NB4 (cell line): ENCODE results near the gene ADAMTS3.

ENCODE experiments used
- MAX ChIP-seq: IDR thresholded peaks from 2 replicates; pipeline ENCODE4 v1.6.1; 2011; ENCODE audit warnings: low read depth, low read length
- POLR2A ChIP-seq: IDR thresholded peaks from 2 replicates; pipeline ENCODE4 v1.6.1; 2011; ENCODE audit warnings: mild to moderate bottlenecking; ENCODE audit not compliant: insufficient read length; ENCODE audit errors: extremely low read depth
- TF ChIP-seq, protein P1 (sequence below): IDR thresholded peaks from one replicate; pipeline ENCODE4 v1.5.1; 2012; ENCODE audit warnings: low read depth, low read length

DNA sequence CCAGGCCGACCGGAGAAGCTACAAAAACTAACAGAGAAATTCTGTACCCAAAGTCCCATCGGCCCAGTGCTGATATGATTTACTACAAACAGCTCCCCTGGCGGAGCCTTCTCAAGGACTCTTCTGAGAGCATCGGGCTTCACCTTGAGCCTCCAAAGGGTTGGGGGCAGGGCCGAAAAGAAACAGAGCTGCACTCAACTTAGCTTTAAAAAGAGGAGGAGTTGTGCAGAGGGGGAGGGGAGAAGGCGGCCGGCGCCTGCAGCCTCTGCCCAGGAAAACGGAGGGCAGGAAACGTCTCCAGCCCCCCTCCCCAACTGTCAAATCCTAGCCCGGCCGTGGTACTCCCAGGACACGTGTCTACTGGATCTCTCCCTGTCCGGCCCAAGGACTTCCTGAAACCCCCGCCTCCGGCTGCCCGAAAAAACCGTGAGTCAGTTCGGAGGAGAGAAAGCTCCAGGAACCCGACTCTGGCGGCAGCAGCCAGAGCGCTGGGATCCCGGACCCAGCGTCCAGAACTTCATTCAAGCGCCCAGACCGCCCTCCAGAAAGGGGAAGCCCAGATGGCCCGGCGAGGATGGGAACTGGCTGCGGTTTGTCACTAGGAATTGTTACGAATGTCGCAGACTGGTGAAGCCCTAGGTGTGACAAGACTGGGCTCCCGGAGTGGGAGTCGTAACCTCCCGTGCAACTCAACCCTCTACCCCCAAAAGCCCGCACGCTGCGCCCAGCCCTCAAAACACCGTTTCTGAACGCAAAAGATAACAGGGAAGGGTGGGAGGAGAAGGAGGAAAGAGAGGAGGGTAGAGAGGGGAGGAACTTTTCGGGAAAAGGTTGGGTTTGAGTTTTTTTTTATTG lies 973 bp downstream of the ADAMTS3 start:
- TF ChIP-seq, protein P1, sequence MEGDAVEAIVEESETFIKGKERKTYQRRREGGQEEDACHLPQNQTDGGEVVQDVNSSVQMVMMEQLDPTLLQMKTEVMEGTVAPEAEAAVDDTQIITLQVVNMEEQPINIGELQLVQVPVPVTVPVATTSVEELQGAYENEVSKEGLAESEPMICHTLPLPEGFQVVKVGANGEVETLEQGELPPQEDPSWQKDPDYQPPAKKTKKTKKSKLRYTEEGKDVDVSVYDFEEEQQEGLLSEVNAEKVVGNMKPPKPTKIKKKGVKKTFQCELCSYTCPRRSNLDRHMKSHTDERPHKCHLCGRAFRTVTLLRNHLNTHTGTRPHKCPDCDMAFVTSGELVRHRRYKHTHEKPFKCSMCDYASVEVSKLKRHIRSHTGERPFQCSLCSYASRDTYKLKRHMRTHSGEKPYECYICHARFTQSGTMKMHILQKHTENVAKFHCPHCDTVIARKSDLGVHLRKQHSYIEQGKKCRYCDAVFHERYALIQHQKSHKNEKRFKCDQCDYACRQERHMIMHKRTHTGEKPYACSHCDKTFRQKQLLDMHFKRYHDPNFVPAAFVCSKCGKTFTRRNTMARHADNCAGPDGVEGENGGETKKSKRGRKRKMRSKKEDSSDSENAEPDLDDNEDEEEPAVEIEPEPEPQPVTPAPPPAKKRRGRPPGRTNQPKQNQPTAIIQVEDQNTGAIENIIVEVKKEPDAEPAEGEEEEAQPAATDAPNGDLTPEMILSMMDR = no peak
- TF ChIP-seq POLR2A = no peak
- TF ChIP-seq MAX = no peak
